Upper lobe of right lung (tissue), 1 donor: ENCODE data around the gene SARNP. TPM values are rescaled to one million over a fixed set of nuclear protein-coding genes. Genes with fewer than 3 reads are reported as not detected.
"Not testable (repeated sequence)": the region's sequence is repeated elsewhere in the genome, so short reads cannot be mapped to it uniquely, and the experiment has no call there.

Source experiments
- ATAC-seq: fragments of 200-7000 bp; cut with Tn5 transposase; one replicate; pipeline ENCODE4 v1.9.1; 2020; ENCODE audit warnings: mild to moderate bottlenecking, moderate library complexity
- DNase-seq: peaks from one replicate; pipeline ENCODE4 v3.0.0-alpha.2; 2020
- H3K27ac ChIP-seq: fragments of 200-600 bp; one replicate; pipeline ENCODE4 v1.8.0; 2022
- H3K27me3 ChIP-seq: fragments of 200-600 bp; one replicate; pipeline ENCODE4 v1.8.0; 2022; ENCODE audit warnings: mild to moderate bottlenecking
- H3K36me3 ChIP-seq: fragments of 200-600 bp; one replicate; pipeline ENCODE4 v1.8.0; 2022
- H3K4me1 ChIP-seq: fragments of 200-600 bp; one replicate; pipeline ENCODE4 v1.8.0; 2022
- H3K4me3 ChIP-seq: fragments of 200-600 bp; one replicate; pipeline ENCODE4 v1.8.0; 2022; ENCODE audit warnings: mild to moderate bottlenecking
- H3K9me3 ChIP-seq: fragments of 200-600 bp; one replicate; pipeline ENCODE4 v1.8.0; 2022
- intact Hi-C: fragments of 100-400 bp; cut with DNase I; formaldehyde crosslinking; loops from one replicate; pipeline ENCODE4 v1.11.0; 2022
- long read RNA-seq: library from polyadenylated mRNA; unstranded; transcript quantifications from one replicate; pipeline ENCODE4 v2.0.0, GENCODE V29; 2021
- total RNA-seq: library from RNA; stranded (reverse); fragmentation: NEBNext Ultra II Directional; extraction: Animal tissue kit (Norgen Biotek cat#: 25700); gene quantifications from one replicate; pipeline ENCODE4 v1.2.1, GENCODE V29; 2021
- TF ChIP-seq, protein P1 (sequence below): fragments of 200-600 bp; IDR thresholded peaks from one replicate; pipeline ENCODE4 v1.8.0; 2022; ENCODE audit warnings: antibody characterized with exemption
- donor health status: DM: no; HTN: yes; CAD: no; lungs with severe emphysema.

SARNP gene, protein sequence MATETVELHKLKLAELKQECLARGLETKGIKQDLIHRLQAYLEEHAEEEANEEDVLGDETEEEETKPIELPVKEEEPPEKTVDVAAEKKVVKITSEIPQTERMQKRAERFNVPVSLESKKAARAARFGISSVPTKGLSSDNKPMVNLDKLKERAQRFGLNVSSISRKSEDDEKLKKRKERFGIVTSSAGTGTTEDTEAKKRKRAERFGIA
- total RNA-seq: 43.6 TPM
- long read RNA-seq, transcript SARNP-201 (11 exons, 926 nt): major isoform, 20 of 24 reads
- long read RNA-seq, partial matches to known transcripts: 0 of 24 reads
- long read RNA-seq, other reads (novel, unspliced or antisense): 1 of 24 reads

DNA sequence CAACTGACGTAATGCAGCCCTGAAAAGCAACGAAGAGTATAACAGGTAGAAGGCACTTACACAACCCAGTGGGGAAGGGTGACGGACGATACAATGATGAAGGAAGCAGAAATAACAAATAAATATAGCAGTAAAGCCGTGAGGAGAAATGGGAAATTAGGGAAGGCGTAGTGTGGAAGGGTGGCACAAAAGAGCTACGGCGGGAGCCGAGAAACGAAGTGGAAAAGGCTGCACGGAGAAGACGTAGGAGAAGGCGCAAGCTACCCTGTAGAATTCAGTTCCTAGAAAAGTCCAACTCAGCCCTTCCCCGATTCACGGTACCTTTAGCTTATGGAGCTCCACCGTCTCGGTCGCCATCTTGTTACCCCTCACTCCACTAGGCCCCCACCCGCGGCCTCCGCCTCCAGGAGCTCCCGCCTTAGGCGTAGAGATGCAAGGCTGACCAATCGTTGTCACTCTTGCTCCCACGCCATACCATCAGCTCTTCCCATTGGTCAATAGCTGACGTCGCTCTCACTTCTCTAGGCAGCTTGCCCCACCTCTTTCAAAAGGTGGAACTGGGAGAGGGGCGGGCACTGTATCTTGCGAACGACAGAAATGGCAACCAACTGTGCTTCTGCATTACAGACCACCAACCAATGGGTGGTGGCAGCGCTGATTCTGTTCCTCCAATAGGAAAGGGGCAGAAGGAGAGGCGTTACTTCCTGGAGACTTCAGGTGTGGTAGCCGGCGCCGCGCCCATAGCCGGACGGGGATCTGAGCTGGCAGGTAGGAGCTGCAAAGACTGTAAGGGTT lies at the start of gene SARNP, which contains the start of gene ORMDL2:
TSS of gene SARNP (minus strand) at position 380 of the 795 bp plus-strand sequence. CDS start at position 357, 23 bp downstream.
TSS of gene ORMDL2 (plus strand) at position 697 of the 795 bp plus-strand sequence. CDS start 959 bp downstream, outside the sequence.
- TF ChIP-seq, protein P1, sequence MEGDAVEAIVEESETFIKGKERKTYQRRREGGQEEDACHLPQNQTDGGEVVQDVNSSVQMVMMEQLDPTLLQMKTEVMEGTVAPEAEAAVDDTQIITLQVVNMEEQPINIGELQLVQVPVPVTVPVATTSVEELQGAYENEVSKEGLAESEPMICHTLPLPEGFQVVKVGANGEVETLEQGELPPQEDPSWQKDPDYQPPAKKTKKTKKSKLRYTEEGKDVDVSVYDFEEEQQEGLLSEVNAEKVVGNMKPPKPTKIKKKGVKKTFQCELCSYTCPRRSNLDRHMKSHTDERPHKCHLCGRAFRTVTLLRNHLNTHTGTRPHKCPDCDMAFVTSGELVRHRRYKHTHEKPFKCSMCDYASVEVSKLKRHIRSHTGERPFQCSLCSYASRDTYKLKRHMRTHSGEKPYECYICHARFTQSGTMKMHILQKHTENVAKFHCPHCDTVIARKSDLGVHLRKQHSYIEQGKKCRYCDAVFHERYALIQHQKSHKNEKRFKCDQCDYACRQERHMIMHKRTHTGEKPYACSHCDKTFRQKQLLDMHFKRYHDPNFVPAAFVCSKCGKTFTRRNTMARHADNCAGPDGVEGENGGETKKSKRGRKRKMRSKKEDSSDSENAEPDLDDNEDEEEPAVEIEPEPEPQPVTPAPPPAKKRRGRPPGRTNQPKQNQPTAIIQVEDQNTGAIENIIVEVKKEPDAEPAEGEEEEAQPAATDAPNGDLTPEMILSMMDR: no peak
- ATAC-seq (peak; percentile 99), DNase-seq (peak; percentile 97)
- Histone ChIP-seq H3K27me3 (no peaks in the 10 kb centered on the region), H3K36me3 (peaks cover 60% of the 10 kb centered on the region), H3K27ac (peak within 1 kb of the TSS; percentile 89), H3K4me1 (peaks cover 30% of the 10 kb centered on the region), H3K4me3 (peak within 1 kb of the TSS; percentile 76), H3K9me3 (no peaks in the 10 kb centered on the region)
- intact Hi-C loops: no loop called here

DNA sequence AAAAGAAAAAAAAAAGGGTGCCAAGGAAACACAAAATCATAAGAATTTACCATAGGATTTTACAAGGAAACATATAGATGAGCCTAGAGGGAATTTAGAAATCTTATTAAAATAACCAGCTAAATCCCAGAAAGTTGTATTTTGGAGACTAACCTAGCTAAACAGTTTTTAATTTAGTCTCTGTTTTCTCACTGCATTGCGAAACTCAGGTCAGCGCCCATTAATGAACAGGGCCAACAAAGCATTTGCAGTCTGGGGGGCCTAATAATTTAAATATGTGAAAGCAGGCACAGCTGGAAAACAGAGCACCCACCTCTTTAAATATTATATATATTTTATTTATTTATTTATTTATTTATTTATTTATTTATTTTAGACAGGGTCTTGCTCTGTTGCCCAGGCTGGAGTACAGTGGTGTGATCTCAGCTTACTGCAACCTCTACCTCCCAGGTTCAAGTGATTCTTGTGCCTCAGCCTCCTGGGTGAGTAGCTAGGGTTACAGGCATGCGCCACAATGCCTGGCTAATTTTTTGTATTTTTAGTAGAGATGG lies 49.0 kb upstream of the SARNP start:
- intact Hi-C loops, H3K27me3 ChIP-seq, DNase-seq, H3K4me3 ChIP-seq, H3K36me3 ChIP-seq, H3K27ac ChIP-seq, ATAC-seq, H3K4me1 ChIP-seq, H3K9me3 ChIP-seq: not testable (repeated sequence)

DNA sequence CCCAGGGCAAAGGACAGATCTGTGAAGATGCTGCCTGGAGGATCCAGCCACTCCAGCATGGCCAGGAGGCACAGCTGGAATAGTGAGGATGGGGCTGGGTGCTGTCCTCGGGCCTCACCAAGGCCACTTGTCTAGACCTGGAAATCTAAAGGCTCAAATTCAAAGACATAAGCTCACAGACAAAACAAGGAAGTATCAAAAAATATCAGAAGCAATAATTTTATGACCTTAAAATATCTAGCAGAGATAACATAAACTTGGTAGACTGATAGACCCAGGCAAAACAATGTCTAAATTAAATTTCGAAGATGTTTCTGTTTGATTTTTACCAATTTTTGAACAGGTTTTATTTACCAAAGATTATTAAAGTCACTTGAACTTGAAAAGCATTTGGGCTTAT lies 47.8 kb upstream of the SARNP start:
- Histone ChIP-seq H3K4me3 (no peak overlapping the region), H3K27me3 (no peaks in the 10 kb centered on the region), H3K4me1 (no peaks in the 10 kb centered on the region), H3K27ac (no peak overlapping the region), H3K9me3 (peaks cover 4% of the 10 kb centered on the region), H3K36me3 (no peaks in the 10 kb centered on the region)
- intact Hi-C loops: no loop called here
- ATAC-seq: no peak
- no peak for DNase-seq
- TF ChIP-seq, protein P1: no peak

DNA sequence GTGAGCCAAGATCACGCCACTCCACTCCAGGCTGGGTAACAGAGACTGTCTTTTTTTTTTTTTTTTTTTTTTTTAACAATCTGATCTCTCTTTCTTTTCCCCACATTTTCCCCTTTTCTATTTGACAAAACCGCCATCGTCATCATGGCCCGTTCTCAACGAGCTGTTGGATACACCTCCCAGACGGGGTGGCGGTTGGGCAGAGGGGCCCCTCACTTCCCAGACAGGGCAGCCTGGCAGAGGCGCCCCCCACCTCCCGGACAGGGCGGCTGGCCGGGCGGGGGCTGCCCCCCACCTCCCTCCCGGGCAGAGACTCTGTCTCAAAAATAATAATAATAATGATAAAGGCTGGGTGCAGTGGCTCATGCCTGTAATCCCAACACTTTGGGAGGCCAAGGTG lies 45.4 kb upstream of the SARNP start:
- intact Hi-C loops, ATAC-seq, DNase-seq, H3K4me3 ChIP-seq, H3K27ac ChIP-seq, H3K9me3 ChIP-seq, H3K27me3 ChIP-seq, H3K36me3 ChIP-seq, H3K4me1 ChIP-seq: not testable (repeated sequence)

DNA sequence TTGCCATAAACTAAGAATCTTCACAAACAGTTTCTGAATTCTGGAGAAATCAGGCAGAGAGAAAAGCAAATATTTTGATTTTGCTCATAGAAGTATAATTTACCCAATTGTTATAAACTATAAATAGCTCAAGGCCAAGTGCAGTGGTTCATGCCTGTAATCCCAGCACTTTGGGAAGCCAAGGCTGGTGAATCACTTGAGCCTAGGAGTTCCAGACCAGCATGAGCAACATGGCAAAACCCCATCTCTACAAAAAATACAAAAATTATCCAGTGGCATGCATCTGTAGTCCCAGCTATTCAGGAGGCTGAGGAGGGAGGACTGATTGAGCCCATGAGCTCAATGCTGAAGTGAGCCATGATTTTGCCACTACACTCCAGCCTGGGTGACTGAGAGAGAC lies 44.8 kb upstream of the SARNP start:
- Histone ChIP-seq H3K36me3 (no peaks in the 10 kb centered on the region), H3K27ac (no peak overlapping the region), H3K4me3 (no peak overlapping the region), H3K4me1 (no peaks in the 10 kb centered on the region), H3K9me3 (peaks cover 4% of the 10 kb centered on the region), H3K27me3 (no peaks in the 10 kb centered on the region)
- TF ChIP-seq, protein P1: no peak
- ATAC-seq (no peak), DNase-seq (no peak)
- intact Hi-C loops: no loop called here

DNA sequence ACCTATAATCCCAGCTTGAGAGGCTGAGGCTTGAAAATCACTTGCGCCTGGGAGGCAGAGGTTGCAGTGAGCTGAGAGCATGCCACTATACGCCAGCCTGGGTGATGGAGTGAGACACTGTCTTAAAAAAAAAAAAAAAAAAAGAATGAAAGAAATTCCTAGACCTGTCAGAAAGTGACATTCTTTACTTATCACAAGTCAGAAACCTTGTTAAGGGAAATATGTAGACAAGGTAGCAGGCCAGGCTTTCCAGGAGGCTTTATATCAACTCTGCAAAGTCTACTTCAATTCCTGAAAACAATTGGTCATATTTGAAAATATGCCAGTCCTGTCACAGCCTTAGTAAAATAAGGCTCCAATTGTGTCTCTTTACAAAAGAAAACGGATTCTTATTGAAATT lies 44.3 kb upstream of the SARNP start:
- H3K36me3 ChIP-seq: no peaks in the 10 kb centered on the region
- H3K4me1 ChIP-seq: no peaks in the 10 kb centered on the region
- TF ChIP-seq, protein P1: no peak
- ATAC-seq (no peak), DNase-seq (no peak)
- H3K9me3 ChIP-seq: peaks cover 4% of the 10 kb centered on the region
- intact Hi-C loops: no loop called here
- H3K27ac ChIP-seq: no peak overlapping the region
- H3K27me3 ChIP-seq: no peaks in the 10 kb centered on the region
- no peak overlapping the region for H3K4me3 ChIP-seq
